GM18867 (cell line): ENCODE measurements around the gene COBL.

Experiments
- ATAC-seq: cut with Tn5 transposase; IDR thresholded peaks from one replicate; pipeline ENCODE4 v1.9.1; 2021; ENCODE audit warnings: mild to moderate bottlenecking, moderate library complexity; ENCODE audit not compliant: unreplicated experiment

Gene COBL

DNA sequence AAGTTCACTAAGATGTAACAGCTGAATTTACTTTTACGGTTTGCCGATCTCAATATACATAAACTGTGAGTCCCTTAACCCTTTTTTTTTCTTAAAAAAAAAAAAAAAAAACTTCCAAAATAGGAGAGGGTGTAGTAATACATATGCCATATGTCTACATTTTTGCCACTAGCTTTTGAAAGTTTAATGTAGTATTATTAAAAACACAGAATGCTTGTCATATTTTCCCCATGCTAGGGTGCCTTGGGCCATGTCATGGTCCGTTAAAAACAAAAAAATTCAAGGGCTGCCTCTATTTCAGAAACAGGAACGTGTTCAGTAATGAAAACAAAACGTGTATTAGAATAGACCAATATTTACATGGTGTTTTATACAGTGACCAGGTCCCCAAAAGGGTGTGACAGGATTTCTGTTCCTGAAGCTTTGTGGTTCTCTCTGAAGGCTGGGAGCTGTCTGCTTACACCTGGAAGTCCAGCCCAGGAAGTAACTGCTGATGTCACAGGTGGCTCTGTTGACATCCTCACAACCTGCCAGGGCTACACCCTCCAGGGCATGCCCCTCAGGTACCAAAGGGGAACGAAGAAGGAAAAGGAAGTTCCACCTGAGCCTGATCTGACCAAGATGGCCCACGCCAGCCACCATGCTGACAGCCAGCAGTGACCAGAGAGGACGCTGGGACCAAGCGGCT is 79.0 kb downstream of the COBL start:
- no peak for ATAC-seq

DNA sequence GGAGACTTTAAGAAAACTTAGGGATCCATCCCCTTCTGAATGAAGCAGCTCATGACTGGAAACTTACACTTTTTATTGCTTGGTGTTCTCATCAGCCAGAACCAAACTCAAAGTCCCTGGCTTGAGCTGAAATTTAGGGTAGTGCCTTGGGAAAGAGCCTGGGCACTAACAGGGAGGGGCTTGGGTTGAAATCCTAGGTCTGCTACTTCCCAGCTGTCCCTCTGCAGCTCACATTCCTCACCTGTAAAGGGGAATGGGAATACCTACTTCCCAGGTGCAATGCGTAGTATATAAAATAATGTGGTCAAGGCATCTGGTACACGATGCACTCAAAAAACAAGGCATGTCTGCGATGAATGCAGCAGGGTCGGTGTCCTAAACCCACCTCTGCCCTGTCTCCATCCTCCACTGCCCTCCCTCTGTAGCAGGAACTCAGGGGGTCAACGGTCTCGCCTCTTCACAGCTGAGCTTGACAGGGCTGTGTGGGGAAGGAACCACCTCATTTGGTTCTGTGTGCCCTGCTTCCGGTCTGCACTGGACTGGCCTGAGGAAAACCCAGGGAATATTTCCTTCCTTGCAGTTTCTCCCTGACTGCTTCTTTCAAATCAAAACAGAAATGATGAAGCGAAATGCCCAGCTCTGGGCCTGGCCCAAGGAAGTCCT is 80.0 kb downstream of the COBL start:
- no peak for ATAC-seq

DNA sequence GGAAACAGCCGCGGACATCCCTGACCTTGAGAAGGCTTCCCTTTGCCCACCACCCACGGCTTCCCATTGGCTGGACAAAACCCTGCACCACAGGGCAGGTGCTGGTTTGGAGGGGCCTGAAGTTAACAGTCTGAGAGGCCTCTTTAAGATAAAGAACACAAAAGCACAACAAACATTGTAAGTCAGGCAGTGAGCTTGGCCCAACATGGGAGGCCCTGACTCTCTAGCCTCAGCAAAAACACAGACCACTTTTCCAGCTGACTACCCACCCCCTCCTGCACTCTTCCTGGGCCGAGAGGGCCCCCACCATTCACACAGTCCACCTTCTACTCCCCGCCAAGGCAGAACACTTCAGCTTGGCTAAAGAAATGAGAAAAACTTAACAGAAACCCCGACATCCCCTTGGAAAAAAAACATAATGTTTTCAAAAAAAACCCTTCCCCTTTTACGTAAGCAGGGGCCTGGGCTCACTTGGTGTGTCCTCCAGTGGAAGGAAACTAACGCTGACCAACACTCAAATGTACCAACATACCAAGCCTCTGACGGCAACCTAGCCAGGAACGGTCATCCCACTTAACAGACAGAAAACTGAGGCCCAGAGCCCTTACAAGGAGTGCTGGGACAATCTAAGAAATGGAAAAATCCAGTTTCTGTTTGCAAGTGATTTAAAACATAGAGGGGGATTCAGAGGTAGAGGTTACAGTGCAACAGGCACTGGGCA is 80.9 kb downstream of the COBL start:
- ATAC-seq: no peak

- no peak for ATAC-seq
Observed at GRCh38 chr7:51234609-51235308, 81.8 kb downstream of the COBL start.

DNA sequence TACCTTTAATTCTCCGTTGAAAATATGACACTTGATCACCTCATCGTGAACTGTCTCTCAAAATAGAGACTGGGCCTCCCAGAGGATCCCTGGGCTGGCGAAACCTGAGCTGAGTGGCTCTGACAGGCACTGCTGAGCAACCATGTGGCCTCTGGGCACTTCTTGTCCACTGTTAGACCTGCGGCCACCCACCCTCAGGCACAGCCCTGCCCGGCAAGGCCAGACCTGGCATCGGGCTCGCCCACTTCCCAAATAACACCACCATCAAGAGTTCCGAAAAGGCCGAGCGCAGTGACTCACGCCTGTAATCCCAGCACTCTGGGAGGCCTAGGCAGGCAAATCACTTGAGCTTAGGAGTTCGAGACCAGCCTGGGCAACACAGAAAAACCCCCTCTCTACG is 82.5 kb downstream of the COBL start:
- no peak for ATAC-seq

- no peak for ATAC-seq
Observed at GRCh38 chr7:51233374-51233773, 83.2 kb downstream of the COBL start.

DNA sequence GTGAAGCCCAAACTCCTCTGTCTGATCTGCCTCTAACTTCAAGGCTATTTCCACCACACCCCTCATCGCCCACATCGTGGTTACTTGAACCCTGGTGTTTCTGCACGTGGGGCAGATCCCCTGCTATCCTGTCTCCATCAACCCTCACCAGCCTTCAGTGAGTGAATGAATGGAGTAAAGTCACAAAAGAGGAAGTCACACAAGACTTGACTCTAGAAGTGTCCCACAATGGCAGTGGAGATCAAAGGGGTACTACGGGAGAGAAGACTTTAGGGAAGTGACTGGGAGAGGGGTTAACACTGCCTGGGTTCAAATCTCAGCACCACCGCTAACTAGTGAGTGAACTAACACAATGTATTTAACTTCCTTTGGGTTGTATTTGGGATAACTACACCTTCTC is 85.9 kb downstream of the COBL start:
- ATAC-seq: no peak

GRCh38 chr7:51230324-51230625 is 86.3 kb downstream of the COBL start:
- ATAC-seq: no peak

DNA sequence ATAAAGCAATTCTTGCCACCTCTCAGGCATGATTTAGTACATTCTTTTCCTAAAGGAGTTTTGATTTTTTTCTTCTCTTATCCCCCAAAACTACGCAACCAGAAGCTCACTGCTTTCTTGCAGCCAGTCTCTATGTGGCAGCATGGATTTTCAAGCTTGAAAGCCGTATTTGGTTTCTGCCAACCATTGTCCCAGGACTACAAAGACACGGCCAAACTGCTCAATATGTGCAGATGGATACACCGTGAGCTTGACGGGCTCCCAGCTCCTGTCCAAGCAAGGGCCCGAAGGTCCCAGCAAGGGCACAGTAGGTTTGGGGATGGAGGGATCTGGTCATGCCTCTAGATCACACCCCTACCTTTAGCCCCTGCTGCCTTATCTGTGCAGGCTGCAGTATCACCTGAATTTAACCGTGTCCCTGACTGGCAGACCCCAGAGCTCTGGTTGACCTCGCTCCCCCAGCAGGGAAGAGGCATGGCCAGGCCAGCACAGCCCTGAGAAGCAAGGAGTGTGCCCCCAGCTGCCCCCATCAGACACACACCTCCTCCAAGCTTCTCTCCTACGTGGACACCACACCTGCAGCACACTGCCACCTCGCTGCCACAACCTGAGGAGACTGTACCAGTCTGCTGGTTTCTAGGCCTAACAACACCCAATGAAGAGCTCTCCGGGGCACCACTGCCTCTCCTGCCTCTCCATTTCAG is 86.8 kb downstream of the COBL start:
- no peak for ATAC-seq

DNA sequence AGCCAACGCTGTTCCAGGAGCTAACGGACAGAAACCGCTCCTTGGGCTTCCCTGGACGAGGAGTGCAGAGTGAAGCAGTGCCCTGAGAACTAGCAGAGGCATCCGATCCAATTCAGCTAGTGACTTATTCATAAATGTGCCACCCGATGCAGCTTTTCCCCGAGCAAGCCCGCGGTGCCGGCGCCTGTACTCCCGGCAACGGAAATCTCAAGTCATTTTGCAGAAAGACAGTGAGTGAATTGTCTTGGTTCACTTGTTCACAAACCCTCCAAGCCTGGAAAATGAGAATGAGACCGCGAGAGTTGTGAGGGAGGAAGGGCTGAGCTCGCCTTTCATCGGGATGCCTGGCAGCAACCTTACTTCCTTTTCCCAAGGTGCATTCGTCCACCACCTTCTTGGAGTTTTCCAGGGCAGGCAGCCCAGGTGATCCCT is 87.5 kb downstream of the COBL start:
- ATAC-seq: no peak

GRCh38 chr7:51228386-51228958 is 88.1 kb downstream of the COBL start:
- ATAC-seq: no peak

DNA sequence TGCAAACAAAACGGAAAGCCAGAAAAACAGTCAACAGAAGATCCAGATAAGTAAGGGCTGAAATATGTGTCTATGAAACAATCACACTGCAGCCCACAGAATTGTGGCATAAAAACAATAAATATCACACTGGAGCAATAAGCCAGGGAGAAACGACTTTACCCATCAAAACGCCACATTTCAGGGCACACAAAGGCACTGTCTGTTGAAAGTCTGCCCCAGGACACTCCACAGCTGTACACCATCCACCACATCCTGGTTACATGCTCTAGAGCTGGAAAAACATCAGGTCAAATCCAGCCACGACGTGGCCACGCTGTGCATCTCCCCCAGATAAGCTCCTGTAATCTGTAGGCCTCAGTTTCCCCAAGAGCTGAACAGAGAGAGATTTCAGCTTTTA is 88.7 kb downstream of the COBL start:
- no peak for ATAC-seq

GRCh38 chr7:51226916-51227535 is 89.6 kb downstream of the COBL start:
- no peak for ATAC-seq

DNA sequence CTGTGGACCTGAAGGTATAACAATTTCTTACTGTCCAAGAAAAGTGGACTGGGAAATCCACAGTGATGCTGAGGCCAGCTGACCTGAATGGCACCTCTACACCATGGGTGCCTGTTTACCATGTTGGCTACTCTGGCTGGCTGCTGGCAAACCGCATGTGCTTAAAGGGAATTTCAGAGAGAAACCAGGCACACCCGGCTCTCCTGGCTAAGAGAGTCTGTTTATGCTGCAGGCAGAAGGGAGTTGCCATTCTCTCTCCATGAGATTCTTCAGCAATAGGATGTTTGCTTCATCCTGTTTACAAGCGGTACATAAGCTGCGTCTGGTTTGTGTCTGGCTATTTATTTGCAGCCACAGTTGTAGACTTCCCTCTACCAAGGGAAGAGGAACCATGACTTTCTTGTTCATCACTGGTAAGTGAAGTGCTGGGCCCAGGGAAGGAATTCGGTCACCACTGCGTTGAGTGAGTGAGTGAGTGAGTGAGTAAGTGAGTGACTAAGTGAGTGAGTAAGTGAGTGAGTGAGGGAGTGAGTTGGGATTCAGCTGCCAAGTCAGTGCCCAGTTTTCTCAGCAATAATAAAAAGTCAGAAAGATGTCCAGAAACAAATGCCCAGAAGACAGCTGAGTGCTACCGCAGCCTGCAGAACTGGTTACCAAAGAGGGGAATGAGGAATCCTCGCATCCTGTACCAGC is 90.4 kb downstream of the COBL start:
- no peak for ATAC-seq

- no peak for ATAC-seq
Observed at GRCh38 chr7:51224811-51225595, 91.6 kb downstream of the COBL start.

DNA sequence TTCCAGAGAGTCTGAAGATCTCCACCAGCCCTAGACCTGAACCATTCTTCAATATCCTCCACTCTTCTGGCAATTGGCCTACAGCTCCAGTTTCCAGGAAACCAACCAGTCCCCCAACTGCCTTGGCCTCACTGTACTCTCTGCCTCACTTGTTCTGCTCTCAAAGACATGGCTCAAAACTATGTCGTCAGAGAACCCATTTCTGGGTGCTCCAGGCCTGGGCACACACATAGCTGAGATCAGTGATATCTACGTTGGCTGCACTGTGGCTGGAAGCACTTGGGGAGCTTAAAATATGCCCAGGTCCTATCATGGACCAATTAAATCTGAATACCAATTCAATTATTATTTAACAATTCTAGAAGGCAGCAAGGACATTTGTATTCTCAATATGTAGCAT is 93.1 kb downstream of the COBL start:
- ATAC-seq: no peak

DNA sequence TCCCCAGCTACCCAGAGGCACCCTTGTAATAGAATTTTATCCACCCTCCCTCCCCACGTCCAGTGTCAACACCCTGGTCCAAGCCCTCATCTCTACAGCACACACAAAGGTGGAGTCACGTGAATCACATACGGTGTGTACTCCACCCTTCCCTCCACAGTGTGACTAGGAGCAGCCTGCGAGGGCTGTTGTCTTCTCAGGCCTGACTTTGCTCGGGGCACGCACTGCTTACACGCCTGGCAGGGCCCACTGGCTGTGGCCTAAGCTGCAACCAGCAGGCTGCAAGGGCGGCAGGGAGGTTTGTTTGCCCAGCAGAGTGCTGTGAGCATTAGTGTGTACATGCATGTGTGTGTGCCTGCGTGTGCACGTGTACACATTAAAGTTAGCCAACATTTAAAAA is 93.7 kb downstream of the COBL start:
- ATAC-seq: no peak

DNA sequence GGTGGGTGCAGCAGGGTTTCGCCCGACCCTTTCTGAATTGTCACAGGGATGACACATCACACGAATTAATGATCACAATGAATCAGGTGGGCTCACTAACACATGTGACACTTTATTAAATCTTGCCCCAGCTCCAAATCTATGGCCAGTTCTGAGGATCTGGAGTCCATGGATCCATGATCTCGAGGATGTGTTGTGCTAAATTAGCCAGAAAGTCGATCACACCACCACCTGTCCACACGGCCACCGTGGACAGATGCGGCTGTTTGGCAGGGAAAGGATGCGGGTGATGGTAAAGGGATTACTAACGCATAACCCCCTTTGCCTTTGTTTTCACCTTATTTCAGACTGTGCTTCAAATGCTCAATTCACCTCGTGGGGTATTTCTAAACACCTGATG is 96.4 kb downstream of the COBL start:
- no peak for ATAC-seq
